A549 (cell line): ENCODE data around the gene CTBP1. TPM values are rescaled to one million over a fixed set of nuclear protein-coding genes. Genes with fewer than 3 reads are reported as not detected.

Source experiments
- ATAC-seq, 2 experiments: fragments of 200-7000 bp in 1 of 2; fragments of >200 bp in 1 of 2; cut with Nextera tagmentation in 1 of 2; cut with Tn5 transposase in 1 of 2; 3 replicates each; pipeline versions ENCODE4 v1.8.0 to v1.9.1; 2018 to 2020; ENCODE audit warnings: mild to moderate bottlenecking in 1 of 2, moderate library complexity in 1 of 2
- CTCF ChIA-PET: fragments of 300-600 bp; sonication (Branson Sonifier 250); formaldehyde crosslinking; extraction: SDS; loops from one replicate; lab custom pipeline; 2021; ENCODE audit warnings: antibody characterized with exemption, inconsistent platforms; lab: Yijun Ruan, JAX
- POLR2A ChIA-PET: fragments of 350-600 bp; formaldehyde crosslinking; extraction: SDS; loops from one replicate; lab custom pipeline; 2021; ENCODE audit warnings: antibody characterized with exemption, inconsistent platforms; lab: Yijun Ruan, JAX
- DNase-seq, 2 experiments: peaks; one replicate each; pipeline versions ENCODE4 v3.0.0 to v3.0.0-alpha.2; 2011 to 2016; ENCODE audit warnings: low read depth in 1 of 2, low spot score in 1 of 2
- FAIRE-seq: peaks from 2 replicates; lab custom pipeline; 2011; peaks lifted over from hg19 to GRCh38; lab: Jason Lieb, UNC
- H3K27ac ChIP-seq, 2 experiments: fragments of >200 bp; sonication (Bioruptor Twin); formaldehyde crosslinking; 3 replicates each; pipeline ENCODE4 v1.5.1; 2016 to 2017
- H3K4me1 ChIP-seq: fragments of >200 bp; sonication (Bioruptor Twin); formaldehyde crosslinking; 3 replicates; pipeline ENCODE4 v1.6.1; 2016
- H3K4me2 ChIP-seq: fragments of >200 bp; sonication (Bioruptor Twin); formaldehyde crosslinking; 3 replicates; pipeline ENCODE4 v1.6.1; 2016
- H3K4me3 ChIP-seq: fragments of >200 bp; sonication (Bioruptor Twin); formaldehyde crosslinking; 3 replicates; pipeline ENCODE4 v1.5.1; 2016
- H3K9me3 ChIP-seq: fragments of >200 bp; sonication (Bioruptor Twin); formaldehyde crosslinking; 3 replicates; pipeline ENCODE4 v1.6.1; 2016
- CHD4 ChIP-seq: fragments of 200-600 bp; sonication (generic); IDR thresholded peaks from 2 replicates; pipeline ENCODE4 v1.6.1; 2016; ENCODE audit warnings: antibody characterized with exemption, mild to moderate bottlenecking, borderline replicate concordance
- EHF ChIP-seq: fragments of 250-450 bp; sonication (Bioruptor Pico); IDR thresholded peaks from 2 replicates; pipeline ENCODE4 v1.5.0; 2020; ENCODE audit warnings: mild to moderate bottlenecking
- EHMT2 ChIP-seq: fragments of 200-600 bp; sonication (generic); IDR thresholded peaks from 2 replicates; pipeline ENCODE4 v1.6.1; 2016; ENCODE audit warnings: antibody characterized with exemption, low read depth, mild to moderate bottlenecking, moderate library complexity
- EP300 ChIP-seq, 2 experiments: fragments of >200 bp; sonication (Bioruptor Twin); formaldehyde crosslinking; IDR thresholded peaks; 2 replicates in 1 of 2; 3 replicates in 1 of 2; pipeline ENCODE4 v1.6.1; 2016 to 2017
- FOSL2 ChIP-seq, 2 experiments: fragments of 450-650 bp in 1 of 2; fragments of >200 bp in 1 of 2; sonication (Bioruptor Twin) in 1 of 2; formaldehyde crosslinking; IDR thresholded peaks; 2 replicates each; pipeline versions ENCODE4 v1.5.0 to v1.6.1; 2016 to 2020; ENCODE audit warnings: mild to moderate bottlenecking in 1 of 2, moderate library complexity in 1 of 2
- FOXS1 ChIP-seq: fragments of 250-450 bp; sonication (Bioruptor Pico); IDR thresholded peaks from 2 replicates; pipeline ENCODE4 v1.5.0; 2020; ENCODE audit warnings: mild to moderate bottlenecking, moderate library complexity
- GATA3 ChIP-seq: IDR thresholded peaks from 2 replicates; pipeline ENCODE4 v1.6.1; 2012; ENCODE audit warnings: borderline replicate concordance
- HOXB13 ChIP-seq: fragments of 250-450 bp; sonication (Bioruptor Pico); IDR thresholded peaks from 2 replicates; pipeline ENCODE4 v1.5.0; 2020; ENCODE audit warnings: low read depth, mild to moderate bottlenecking, moderate library complexity
- HOXB5 ChIP-seq: fragments of 250-450 bp; sonication (Bioruptor Pico); IDR thresholded peaks from 2 replicates; pipeline ENCODE4 v1.5.0; 2020; ENCODE audit warnings: mild to moderate bottlenecking, moderate library complexity
- JUN ChIP-seq, 2 experiments: fragments of >200 bp; sonication (Bioruptor Twin); formaldehyde crosslinking; IDR thresholded peaks; 2 replicates in 1 of 2; 3 replicates in 1 of 2; pipeline ENCODE4 v1.6.1; 2016 to 2017
- MAFK ChIP-seq: fragments of 450-650 bp; IDR thresholded peaks from 2 replicates; pipeline ENCODE4 v1.6.1; 2014; ENCODE audit not compliant: partially characterized antibody
- MYC ChIP-seq: IDR thresholded peaks from 2 replicates; pipeline ENCODE4 v1.6.1; 2012; ENCODE audit warnings: mild to moderate bottlenecking, inconsistent platforms, low read length, improper control_type of control experiment, borderline replicate concordance
- NPAS2 ChIP-seq: fragments of 250-450 bp; sonication (Bioruptor Pico); IDR thresholded peaks from 2 replicates; pipeline ENCODE4 v1.8.0; 2022; ENCODE audit warnings: mild to moderate bottlenecking, moderate library complexity, borderline replicate concordance
- PHF8 ChIP-seq: fragments of 200-600 bp; sonication (generic); IDR thresholded peaks from 2 replicates; pipeline ENCODE4 v1.6.1; 2016; ENCODE audit warnings: low read depth, mild to moderate bottlenecking, antibody characterized with exemption, moderate library complexity, borderline replicate concordance
- POLR2A ChIP-seq: IDR thresholded peaks from 2 replicates; pipeline ENCODE4 v1.6.1; 2012; ENCODE audit warnings: mild to moderate bottlenecking, low read length
- RARB ChIP-seq: fragments of 250-450 bp; sonication (Bioruptor Pico); IDR thresholded peaks from 2 replicates; pipeline ENCODE4 v1.8.0; 2021; ENCODE audit warnings: mild to moderate bottlenecking, moderate library complexity
- TFCP2L1 ChIP-seq: fragments of 250-450 bp; sonication (Bioruptor Pico); IDR thresholded peaks from 2 replicates; pipeline ENCODE4 v1.5.0; 2021; ENCODE audit warnings: mild to moderate bottlenecking
- TP53 ChIP-seq: fragments of 250-450 bp; sonication (Bioruptor Pico); IDR thresholded peaks from 2 replicates; pipeline ENCODE4 v1.5.0; 2021; ENCODE audit warnings: mild to moderate bottlenecking, moderate library complexity
- WGBS: methylation state at CpG from one replicate; pipeline ENCODE4 v1.1.6; 2017; ENCODE audit errors: missing lambda C conversion rate; 5-methylcytosine and 5-hydroxymethylcytosine counted together
- polyA minus RNA-seq: library from RNA; depleted of rRNA, polyadenylated mRNA; stranded (reverse); fragments of >200 nt; gene quantifications from 2 replicates; pipeline ENCODE4 v1.2.3, GENCODE V29; 2011; rRNA and poly(A)+ RNA removed
- polyA plus RNA-seq, 4 experiments: library from polyadenylated mRNA; depleted of rRNA in 3 of 4; stranded (reverse); fragments of >200 nt; fragmentation: RNase III in 1 of 4; extraction: RNeasy Plus Mini Kit Qiagen cat#74134 plus additional on column Dnase treatment in 1 of 4; gene quantifications; 2 replicates in 3 of 4; 3 replicates in 1 of 4; pipeline ENCODE4 v1.2.3, GENCODE V29; 2011 to 2017
- TF ChIP-seq, protein P1 (sequence below): fragments of 250-450 bp; sonication (Bioruptor Pico); IDR thresholded peaks from 2 replicates; pipeline ENCODE4 v1.5.0; 2020; ENCODE audit warnings: low read depth, mild to moderate bottlenecking, moderate library complexity
- TF ChIP-seq, protein P2 (sequence below): IDR thresholded peaks from 2 replicates; pipeline ENCODE4 v1.6.1; 2012
- TF ChIP-seq, protein P3 (sequence below): fragments of 200-600 bp; sonication (generic); IDR thresholded peaks from 2 replicates; pipeline ENCODE4 v1.6.1; 2016; ENCODE audit warnings: antibody characterized with exemption, mild to moderate bottlenecking, moderate library complexity
- TF ChIP-seq, protein P4 (sequence below): fragments of >200 bp; sonication (Bioruptor Twin); formaldehyde crosslinking; IDR thresholded peaks from 3 replicates; pipeline ENCODE4 v1.6.1; 2016

Gene CTBP1
- polyA plus RNA-seq (2011; rRNA removed) (39.3 and 43.1 TPM in 2 replicates), polyA plus RNA-seq (2017; fragmentation: RNase III; extraction: RNeasy Plus Mini Kit Qiagen cat#74134 plus additional on column Dnase treatment) (85.3 to 94.1 TPM (median 93.1 TPM) in 3 replicates), polyA minus RNA-seq (64.1 and 89.8 TPM in 2 replicates)
- polyA plus RNA-seq (2012; cell fraction: cytosol; rRNA removed) = 193 and 300 TPM in 2 replicates
- 430 and 585 TPM in 2 replicates for polyA plus RNA-seq (2012; cell fraction: nucleus; rRNA removed)

DNA sequence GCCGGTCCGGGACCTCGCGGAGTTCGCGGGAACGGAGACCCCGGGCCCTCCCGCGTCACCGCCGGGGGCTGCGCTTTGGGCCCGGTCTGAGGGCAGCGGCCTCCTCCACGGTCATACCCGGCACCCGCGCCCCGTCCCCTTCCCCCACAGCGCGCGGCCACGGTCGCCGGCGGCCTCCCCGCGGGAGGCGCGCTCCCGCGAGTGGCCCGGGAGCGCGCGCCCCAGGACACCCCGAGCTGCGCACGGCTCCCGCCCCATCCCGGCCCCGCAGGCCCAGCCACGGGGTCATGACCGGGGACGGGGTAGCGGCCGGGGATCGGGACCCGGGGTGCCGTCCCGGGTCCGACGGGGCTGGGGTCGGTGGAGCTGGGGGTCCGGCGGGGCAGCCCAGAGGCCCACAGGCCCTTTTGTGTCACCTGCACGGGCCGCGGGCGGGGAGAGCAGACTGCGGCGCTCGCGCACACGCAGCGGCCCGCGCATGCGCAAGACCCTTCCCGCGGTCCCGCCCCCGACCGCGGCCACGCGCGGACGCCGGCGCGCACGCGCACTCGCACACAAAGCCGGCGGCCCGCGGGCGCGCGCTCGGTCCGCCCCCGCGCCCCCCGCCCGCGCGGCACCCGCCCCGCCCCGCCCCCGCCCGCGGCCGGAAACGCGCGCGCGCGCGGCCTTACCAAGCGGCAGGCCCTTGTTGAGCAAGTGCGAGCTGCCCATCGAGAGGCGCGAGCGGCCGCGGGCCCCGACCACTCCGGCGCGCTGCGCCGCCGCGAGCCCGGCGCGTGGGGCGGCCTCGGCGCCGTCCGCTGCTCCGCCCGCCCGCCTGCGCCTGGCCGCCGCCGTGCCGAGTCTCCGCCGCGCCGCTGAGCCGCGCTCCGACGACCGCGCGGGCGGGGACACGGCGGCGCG lies at the start of gene CTBP1:
Gene CTBP1, minus strand, starts transcription at position 886 of the 903 bp plus-strand sequence. CDS start 7,799 bp downstream, outside the sequence.
- ChIA-PET CTCF (interaction anchor here (1.5 kb wide), 1 partner anchor 20 kb away, joined by 3 read pairs; no protein-coding TSS in a partner anchor), POLR2A (interaction anchor here (0.6 to 2.6 kb wide), 3 partner anchors 41 to 98 kb away, joined by 3 to 26 read pairs (median 3); partner anchors contain the start of genes MAEA and UVSSA)
- DNase-seq (peak; percentile 81 to 82), ATAC-seq (peak; percentile 61 to 63), FAIRE-seq (no peak)
- Histone ChIP-seq H3K27ac (peak within 1 kb of the TSS; percentile 97 to 100), H3K4me3 (peak within 1 kb of the TSS; percentile 99), H3K9me3 (peaks cover 37% of the 10 kb centered on the region), H3K4me1 (peaks cover 16% of the 10 kb centered on the region), H3K4me2 (peak within 1 kb of the TSS; percentile 99)
- TF ChIP-seq POLR2A = peak; percentile 49
- TF ChIP-seq FOXS1 (CRISPR knock-in tag) = 0 out of 2 replicates have a peak, but pooled peaks have one; percentile 35
- TF ChIP-seq, protein P1, sequence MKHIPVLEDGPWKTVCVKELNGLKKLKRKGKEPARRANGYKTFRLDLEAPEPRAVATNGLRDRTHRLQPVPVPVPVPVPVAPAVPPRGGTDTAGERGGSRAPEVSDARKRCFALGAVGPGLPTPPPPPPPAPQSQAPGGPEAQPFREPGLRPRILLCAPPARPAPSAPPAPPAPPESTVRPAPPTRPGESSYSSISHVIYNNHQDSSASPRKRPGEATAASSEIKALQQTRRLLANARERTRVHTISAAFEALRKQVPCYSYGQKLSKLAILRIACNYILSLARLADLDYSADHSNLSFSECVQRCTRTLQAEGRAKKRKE (CRISPR knock-in tag) = 0 out of 2 replicates have a peak, but pooled peaks have one; percentile 32
- TF ChIP-seq HOXB5 (CRISPR knock-in tag) = 0 out of 2 replicates have a peak, but pooled peaks have one; percentile 66
- peak; percentile 45; the same call in 1 of the 2 replicates for TF ChIP-seq PHF8
- 0 out of 2 replicates have a peak, but pooled peaks have one; percentile 40 for TF ChIP-seq HOXB13 (CRISPR knock-in tag)
- TF ChIP-seq FOSL2 (IDR thresholded peaks at IDR 0.05) = no peak
- no peak for TF ChIP-seq FOSL2 (CRISPR knock-in tag; IDR thresholded peaks at IDR 0.05)
- TF ChIP-seq, protein P2, sequence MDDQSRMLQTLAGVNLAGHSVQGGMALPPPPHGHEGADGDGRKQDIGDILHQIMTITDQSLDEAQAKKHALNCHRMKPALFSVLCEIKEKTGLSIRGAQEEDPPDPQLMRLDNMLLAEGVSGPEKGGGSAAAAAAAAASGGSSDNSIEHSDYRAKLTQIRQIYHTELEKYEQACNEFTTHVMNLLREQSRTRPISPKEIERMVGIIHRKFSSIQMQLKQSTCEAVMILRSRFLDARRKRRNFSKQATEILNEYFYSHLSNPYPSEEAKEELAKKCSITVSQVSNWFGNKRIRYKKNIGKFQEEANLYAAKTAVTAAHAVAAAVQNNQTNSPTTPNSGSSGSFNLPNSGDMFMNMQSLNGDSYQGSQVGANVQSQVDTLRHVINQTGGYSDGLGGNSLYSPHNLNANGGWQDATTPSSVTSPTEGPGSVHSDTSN = 0 out of 2 replicates have a peak, but pooled peaks have one; percentile 33
- TF ChIP-seq MYC = 0 out of 2 replicates have a peak, but pooled peaks have one; percentile 17
- no peak for TF ChIP-seq TP53 (CRISPR knock-in tag)
- TF ChIP-seq EHMT2 = no peak
- TF ChIP-seq EHF (CRISPR knock-in tag) = peak; percentile 83
- peak in 1 of 2 experiments; percentile 47; a peak in 3 of 5 replicates for TF ChIP-seq JUN (IDR thresholded peaks at IDR 0.05)
- TF ChIP-seq MAFK = no peak
- TF ChIP-seq CHD4 = no peak
- no peak for TF ChIP-seq GATA3
- TF ChIP-seq EP300 (IDR thresholded peaks at IDR 0.05) = no peak
- no peak for TF ChIP-seq TFCP2L1 (CRISPR knock-in tag)
- TF ChIP-seq, protein P3, sequence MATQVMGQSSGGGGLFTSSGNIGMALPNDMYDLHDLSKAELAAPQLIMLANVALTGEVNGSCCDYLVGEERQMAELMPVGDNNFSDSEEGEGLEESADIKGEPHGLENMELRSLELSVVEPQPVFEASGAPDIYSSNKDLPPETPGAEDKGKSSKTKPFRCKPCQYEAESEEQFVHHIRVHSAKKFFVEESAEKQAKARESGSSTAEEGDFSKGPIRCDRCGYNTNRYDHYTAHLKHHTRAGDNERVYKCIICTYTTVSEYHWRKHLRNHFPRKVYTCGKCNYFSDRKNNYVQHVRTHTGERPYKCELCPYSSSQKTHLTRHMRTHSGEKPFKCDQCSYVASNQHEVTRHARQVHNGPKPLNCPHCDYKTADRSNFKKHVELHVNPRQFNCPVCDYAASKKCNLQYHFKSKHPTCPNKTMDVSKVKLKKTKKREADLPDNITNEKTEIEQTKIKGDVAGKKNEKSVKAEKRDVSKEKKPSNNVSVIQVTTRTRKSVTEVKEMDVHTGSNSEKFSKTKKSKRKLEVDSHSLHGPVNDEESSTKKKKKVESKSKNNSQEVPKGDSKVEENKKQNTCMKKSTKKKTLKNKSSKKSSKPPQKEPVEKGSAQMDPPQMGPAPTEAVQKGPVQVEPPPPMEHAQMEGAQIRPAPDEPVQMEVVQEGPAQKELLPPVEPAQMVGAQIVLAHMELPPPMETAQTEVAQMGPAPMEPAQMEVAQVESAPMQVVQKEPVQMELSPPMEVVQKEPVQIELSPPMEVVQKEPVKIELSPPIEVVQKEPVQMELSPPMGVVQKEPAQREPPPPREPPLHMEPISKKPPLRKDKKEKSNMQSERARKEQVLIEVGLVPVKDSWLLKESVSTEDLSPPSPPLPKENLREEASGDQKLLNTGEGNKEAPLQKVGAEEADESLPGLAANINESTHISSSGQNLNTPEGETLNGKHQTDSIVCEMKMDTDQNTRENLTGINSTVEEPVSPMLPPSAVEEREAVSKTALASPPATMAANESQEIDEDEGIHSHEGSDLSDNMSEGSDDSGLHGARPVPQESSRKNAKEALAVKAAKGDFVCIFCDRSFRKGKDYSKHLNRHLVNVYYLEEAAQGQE = no peak
- no peak for TF ChIP-seq RARB
- TF ChIP-seq, protein P4, sequence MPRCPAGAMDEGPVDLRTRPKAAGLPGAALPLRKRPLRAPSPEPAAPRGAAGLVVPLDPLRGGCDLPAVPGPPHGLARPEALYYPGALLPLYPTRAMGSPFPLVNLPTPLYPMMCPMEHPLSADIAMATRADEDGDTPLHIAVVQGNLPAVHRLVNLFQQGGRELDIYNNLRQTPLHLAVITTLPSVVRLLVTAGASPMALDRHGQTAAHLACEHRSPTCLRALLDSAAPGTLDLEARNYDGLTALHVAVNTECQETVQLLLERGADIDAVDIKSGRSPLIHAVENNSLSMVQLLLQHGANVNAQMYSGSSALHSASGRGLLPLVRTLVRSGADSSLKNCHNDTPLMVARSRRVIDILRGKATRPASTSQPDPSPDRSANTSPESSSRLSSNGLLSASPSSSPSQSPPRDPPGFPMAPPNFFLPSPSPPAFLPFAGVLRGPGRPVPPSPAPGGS = peak; percentile 67
- no peak for TF ChIP-seq NPAS2
- 0% methylated on average over 2 of the region's 163 CpGs for WGBS
